HFF-Myc (cell line): Measurements from ENCODE around the gene FBXW11.

Experiments
- DNase-seq: peaks from one replicate; pipeline ENCODE4 v3.0.0-alpha.2; 2011; ENCODE audit warnings: low read depth; ENCODE audit errors: extremely low read depth
- H3K4me3 ChIP-seq: replicated peaks from 2 replicates; pipeline ENCODE4 v1.5.1; 2011; ENCODE audit warnings: low read depth, mild to moderate bottlenecking, control low read depth, low read length
- TF ChIP-seq, protein P1 (sequence below): IDR thresholded peaks from 2 replicates; pipeline ENCODE4 v1.5.1; 2012; ENCODE audit warnings: mild to moderate bottlenecking, low read depth, low read length, control low read depth; ENCODE audit errors: missing control alignments

FBXW11 gene

GRCh38 chr5:171966270-171966669, 40.2 kb downstream of the FBXW11 start:
- TF ChIP-seq, protein P1, sequence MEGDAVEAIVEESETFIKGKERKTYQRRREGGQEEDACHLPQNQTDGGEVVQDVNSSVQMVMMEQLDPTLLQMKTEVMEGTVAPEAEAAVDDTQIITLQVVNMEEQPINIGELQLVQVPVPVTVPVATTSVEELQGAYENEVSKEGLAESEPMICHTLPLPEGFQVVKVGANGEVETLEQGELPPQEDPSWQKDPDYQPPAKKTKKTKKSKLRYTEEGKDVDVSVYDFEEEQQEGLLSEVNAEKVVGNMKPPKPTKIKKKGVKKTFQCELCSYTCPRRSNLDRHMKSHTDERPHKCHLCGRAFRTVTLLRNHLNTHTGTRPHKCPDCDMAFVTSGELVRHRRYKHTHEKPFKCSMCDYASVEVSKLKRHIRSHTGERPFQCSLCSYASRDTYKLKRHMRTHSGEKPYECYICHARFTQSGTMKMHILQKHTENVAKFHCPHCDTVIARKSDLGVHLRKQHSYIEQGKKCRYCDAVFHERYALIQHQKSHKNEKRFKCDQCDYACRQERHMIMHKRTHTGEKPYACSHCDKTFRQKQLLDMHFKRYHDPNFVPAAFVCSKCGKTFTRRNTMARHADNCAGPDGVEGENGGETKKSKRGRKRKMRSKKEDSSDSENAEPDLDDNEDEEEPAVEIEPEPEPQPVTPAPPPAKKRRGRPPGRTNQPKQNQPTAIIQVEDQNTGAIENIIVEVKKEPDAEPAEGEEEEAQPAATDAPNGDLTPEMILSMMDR = no peak
- H3K4me3 ChIP-seq = no peak overlapping the region
- no peak for DNase-seq

DNA sequence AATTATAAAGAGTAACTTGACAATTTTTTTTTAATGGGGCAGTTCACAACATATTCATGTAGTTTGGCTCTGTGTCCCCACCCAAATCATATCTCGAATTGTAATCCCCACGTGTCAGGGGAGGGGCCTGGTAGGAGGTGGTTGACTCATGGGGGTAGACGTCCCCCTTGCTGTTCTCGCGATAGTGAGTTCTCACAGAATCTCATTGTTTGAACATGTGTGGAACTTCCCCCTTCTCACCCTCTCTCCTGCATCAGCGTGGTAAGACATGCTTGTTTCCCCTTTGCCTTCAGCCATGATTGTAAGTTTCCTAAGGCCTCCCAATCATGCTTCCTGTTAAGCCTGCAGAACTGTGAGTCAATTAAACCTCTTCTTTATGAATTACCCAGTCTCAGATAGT, 40.7 kb downstream of the FBXW11 start:
- no peak for DNase-seq
- H3K4me3 ChIP-seq = no peak overlapping the region
- TF ChIP-seq, protein P1 = no peak

DNA sequence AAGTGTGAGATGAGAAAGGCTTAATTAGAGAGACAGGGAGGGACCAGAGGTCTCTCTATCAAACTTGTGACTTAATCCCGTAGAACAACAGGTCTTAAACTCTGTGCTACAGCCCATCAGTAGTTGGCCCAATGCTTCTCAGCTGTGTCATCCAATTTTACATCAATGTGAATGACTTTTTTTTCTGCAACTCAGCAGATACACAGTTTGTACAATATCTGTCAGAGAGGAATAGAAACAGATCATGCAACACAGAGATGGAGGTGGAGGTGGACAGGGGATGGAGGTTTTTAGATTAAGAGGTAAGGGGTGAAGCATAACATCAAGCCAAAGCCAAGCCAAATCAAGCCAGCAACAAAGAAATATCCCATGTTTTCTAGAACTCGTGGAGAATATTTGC, 43.0 kb downstream of the FBXW11 start:
- TF ChIP-seq, protein P1 = no peak
- no peak for DNase-seq

GRCh38 chr5:171961117-171961516, 45.3 kb downstream of the FBXW11 start:
- TF ChIP-seq, protein P1 = no peak
- DNase-seq = no peak

More for the DNA sequence above, 43.0 kb downstream of the FBXW11 start:
- H3K4me3 ChIP-seq = no peak overlapping the region

GRCh38 chr5:171957591-171958251, 48.7 kb downstream of the FBXW11 start:
- TF ChIP-seq, protein P1 = no peak
- H3K4me3 ChIP-seq = no peak overlapping the region
- DNase-seq = no peak

More at GRCh38 chr5:171961117-171961516, 45.3 kb downstream of the FBXW11 start:
- no peak overlapping the region for H3K4me3 ChIP-seq

DNA sequence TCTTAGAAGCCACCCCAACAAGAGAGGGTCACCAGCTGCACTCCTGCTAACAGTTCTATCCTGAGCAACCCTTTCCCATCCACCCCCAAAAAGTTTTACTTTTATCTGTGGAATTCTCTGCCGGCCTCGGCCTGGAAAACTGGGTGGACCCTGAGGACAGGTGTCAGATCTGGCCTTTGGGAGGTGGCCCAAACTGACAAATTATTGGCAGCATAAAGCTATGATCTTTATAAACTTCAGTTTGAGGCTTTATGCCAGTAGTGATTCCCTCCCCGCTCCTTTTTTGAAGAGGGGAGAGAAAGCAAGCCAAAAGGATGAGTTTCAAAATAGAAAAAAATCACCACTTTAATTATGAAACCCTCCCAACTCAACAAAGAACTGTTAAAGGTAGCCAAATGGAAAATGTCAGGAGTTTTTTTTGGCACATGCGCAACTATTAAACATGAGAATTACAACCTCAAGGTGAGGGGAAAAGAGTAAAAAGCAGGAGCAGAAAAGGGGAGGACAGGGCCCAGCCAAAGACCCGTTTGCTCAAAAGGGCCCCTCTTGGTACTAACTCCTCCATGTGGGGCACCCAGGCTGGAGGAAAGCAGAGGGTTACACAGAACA, 49.4 kb downstream of the FBXW11 start:
- no peak overlapping the region for H3K4me3 ChIP-seq
- TF ChIP-seq, protein P1 = no peak
- DNase-seq = no peak

GRCh38 chr5:171956314-171956713, 50.1 kb downstream of the FBXW11 start:
- no peak for DNase-seq
- H3K4me3 ChIP-seq = no peak overlapping the region
- TF ChIP-seq, protein P1 = no peak
